ENCODE measurements around the gene FBXL14.

The FBXL14 gene, protein sequence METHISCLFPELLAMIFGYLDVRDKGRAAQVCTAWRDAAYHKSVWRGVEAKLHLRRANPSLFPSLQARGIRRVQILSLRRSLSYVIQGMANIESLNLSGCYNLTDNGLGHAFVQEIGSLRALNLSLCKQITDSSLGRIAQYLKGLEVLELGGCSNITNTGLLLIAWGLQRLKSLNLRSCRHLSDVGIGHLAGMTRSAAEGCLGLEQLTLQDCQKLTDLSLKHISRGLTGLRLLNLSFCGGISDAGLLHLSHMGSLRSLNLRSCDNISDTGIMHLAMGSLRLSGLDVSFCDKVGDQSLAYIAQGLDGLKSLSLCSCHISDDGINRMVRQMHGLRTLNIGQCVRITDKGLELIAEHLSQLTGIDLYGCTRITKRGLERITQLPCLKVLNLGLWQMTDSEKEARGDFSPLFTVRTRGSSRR

DNA sequence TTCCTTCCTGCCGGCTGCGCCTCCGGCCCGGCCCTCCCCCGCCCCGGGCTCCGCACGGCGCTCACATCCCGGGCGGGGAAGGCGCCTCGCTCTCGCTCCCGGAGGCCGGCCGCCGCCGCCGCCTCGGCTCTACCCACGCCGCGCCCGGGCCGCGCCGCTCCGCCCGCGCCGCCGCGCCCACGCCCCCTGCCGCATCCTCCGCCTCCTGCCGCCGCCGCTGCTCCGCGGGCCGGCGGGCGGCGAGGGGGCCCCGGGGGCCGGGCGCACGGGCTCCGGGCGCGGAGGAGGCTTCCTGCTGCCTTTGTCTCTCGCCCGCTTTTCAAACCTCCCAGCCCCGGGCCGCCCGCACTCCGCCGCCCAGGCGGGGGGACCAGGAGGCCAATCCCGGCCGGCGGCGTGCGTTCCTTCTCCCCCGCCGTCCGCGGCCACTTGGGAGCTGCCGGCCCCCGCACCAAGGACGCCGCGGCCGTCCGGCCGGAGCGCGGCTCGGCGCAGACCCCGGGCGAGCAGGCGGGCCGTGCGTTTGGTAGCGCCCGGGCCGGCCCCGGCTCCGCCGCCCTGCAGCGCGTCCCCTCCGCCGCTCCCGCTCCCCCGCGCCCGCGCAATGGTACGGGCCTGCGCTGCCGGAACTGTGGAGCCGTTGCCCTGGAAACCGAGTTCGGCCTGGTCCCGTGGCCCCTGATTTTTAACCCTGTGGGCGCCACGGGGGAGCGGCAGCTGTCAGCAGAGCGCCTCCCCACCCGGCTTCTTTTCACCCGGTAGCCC lies at the start of gene FBXL14:
Gene FBXL14 (minus strand): TSS at position 321 of the 765 bp plus-strand sequence. CDS start 515 bp downstream, outside the sequence.
- DNase-seq (ENCODE audit: low read depth in 1 of 2, low spot score in 1 of 2) = peak; percentile 80 to 82

DNA sequence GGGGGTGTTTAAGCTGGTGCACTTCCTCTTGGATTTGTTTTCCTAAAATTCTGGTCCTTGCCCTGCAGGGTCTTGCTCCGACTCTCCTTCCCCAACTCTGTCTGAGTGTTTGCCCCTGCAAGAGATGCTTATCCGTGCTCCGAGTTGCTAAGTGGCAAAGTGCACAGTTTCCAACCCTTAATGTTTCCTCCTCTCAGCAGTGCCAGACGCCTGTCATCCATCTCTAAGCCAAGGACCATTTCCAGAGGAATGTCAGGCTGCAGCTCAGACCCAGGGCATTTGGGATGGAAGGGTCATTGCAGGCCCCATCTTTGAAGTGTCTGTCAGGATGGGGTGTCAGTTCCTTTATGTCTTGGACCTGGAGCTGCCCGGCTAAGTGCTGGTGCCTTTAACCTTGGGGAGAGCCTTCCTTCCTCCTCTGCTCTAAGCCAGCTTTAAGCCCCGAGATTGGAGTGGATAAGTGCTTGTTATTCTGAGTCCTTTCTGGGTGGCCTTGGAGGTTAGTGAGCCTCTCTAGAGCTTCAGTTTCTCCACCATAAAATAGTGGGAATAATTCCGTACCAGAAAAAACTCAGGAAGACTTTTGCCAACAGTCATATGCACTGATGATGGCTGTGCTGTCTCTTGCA lies 49.6 kb upstream of the FBXL14 start:
- DNase-seq (ENCODE audit: low read depth in 1 of 2, low spot score in 1 of 2) = no peak

DNA sequence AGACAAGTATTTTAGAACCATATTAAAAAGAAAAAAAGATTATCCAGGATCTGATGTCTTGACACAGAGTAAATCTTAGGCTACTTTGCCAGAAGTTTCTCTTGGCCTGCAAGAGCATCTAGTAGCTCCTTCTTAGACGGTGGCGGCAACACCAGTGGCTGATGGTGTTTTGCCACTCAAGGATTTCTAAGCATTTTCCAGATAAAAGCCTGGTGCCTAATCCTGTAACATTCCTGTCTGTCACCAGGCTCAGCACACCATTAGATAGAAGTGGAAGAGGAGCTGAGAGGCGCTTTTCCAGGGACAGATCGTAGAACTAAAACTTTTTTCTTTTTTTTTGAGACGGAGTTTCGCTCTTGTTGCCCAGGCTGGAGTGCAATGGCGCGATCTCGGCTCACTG lies 48.7 kb upstream of the FBXL14 start:
- no peak for DNase-seq (ENCODE audit: low read depth in 1 of 2, low spot score in 1 of 2)

DNA sequence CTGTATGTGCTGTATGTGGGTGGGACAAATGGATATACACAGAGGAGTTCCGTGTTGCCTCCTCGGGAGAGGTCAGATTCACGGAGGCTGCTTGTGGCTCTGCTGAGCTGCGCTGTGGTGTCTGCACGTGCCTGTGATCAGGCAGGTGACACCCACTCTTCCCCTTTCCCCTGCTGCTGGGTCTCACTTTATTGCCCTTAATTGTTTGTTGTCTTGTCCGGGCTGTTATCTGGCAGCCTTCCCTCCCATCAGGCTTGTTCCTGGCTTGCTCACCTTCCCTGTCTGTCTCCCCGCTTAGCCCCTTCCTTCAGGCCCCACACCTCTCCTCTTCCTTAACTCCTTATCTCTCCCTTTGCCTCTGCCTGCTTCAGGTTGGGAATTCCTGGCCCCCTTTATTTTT lies 48.1 kb upstream of the FBXL14 start:
- no peak for DNase-seq (ENCODE audit: low read depth in 1 of 2, low spot score in 1 of 2)

DNA sequence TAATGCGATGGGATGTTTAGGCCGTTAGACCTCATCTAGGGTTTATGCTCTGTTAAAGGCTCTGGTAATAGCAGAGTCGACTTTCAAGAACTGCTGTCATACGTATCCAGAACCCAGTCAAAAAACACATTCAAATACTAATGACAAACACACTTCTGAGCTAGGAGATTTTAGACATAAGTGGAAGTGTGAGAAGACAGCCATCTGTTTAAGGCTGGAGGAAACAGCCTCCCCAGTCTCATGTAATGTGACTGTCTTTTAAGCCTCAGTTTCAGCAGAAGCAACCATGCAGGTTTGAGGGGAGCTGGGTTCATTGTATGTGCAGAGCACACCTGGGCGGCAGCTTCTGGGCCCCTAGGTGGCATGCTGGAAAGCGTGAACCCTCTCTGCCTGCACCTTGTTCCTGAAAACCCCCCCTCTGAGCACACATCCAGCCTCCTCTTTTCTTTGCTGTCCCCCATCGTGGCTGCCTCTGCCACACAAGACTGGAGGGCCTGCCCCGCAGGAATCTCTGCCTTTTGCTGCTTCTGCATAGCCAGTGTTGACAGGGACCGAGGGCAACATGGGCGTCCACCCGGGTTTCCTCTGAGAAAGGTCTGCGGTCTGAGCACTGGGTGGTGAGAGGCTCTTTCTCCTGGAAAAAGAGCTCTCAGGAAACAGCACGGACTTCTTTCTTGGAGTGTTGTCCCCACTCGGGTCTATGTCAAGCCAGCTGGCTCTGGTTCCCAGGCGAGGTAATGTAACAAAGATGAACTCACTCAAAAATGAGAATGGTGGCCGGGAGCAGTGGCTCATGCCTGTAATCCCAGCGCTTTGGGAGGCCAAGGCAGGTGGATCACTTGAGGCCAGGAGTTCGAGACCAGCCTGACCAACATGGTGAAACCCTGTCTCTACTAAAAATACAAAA lies 46.2 kb upstream of the FBXL14 start:
- DNase-seq (ENCODE audit: low read depth in 1 of 2, low spot score in 1 of 2) = no peak

DNA sequence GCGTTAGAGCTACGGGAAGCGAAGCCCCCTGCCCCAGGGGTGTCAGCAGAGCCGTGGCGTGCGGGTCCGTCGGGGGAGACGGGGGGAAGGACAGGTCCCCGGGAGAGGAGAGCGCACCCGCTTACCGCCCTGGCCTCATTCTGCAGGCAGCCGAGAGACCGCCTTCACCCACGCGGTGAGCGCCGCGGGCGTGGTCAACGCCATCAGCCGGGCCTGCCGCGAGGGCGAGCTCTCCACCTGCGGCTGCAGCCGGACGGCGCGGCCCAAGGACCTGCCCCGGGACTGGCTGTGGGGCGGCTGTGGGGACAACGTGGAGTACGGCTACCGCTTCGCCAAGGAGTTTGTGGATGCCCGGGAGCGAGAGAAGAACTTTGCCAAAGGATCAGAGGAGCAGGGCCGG lies 45.2 kb upstream of the FBXL14 start:
- no peak for DNase-seq (ENCODE audit: low read depth in 1 of 2, low spot score in 1 of 2)

DNA sequence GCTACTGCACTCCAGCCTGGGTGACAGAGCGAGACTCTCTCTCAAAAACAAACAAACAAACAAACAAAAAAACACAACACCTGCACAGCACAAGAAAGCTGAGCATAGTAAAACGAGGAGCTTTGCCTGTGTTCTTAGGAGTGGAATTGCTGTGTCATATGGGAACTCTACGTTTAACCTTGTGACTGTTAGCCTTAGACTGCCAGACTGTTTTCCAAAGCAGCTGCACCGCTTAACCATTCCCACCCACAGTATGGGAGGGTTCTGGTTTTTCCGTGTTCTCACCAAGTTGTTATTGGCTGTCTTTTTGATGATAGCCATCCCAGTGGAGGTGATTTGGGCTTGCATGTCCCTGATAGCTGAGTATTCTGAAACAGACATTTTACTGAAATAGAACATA lies 43.8 kb upstream of the FBXL14 start:
- DNase-seq (ENCODE audit: low read depth in 1 of 2, low spot score in 1 of 2) = no peak

DNA sequence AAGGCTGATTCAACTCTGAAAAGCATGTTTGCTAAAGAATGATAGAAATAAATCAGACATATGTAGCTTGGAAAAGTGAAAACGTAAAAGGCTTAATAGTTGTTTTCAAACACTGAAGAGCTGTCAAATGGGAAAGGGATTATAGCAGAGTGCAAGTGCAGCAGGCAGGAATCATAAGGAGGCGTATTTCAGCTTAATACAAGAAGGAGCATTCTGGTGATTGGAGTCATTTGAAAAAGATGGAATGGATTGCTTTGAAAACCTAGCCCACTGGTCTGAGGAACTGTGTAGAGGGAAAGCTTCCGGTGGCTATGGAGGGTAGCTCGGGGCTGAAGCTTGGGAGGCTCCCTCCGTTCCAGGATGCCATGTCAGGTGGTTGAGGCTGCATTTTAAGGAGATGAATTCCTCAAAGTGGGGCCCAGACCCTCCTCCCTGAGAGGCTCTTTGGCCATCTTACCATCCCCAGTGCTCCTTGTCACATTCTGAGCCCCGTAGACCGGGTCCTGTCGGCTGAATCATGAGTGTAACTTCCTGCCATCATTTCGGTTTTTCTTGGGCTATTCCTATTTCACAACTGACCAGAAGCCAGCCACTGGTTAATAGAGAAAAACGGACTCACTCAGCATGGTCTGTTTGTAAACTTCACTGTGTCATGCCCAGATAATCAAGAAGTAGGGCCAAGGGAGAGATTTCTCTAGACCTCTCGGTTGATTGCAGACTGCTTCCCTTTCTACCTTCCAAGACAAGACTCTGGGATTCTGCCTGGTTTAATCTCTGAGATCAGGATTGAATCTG lies 41.1 kb upstream of the FBXL14 start:
- no peak for DNase-seq (ENCODE audit: low read depth in 1 of 2, low spot score in 1 of 2)

DNA sequence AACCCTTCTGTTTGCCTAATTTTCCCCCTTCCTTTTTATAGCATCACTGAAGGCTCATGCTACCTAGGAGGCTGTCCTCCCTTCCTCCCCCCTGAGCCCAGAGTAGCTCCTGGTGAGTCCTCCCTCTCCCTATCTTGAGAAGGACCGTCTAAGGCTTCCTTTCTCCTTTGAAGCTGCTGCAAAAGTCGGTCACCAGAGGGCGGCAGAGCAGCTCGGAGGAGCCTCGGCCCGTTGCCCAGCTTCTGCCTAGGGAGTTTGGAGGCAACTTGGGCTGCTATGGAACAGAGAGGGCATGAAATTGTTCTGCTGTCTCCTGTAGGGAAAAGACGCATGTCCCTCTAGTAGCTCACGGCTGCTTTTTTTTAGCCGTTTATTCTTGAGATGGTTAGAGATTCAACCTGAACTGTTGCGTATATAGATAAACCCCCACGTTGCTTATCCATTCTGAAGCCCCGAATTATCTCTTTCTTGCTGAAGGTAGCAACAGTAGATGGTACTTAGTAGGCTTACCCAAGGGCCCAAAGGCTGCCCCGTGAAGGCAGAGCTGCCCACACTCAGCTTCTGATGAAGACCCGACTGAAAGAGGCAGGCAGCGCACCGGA lies 40.3 kb upstream of the FBXL14 start:
- DNase-seq (ENCODE audit: low read depth in 1 of 2, low spot score in 1 of 2) = peak; percentile 27 to 39

DNA sequence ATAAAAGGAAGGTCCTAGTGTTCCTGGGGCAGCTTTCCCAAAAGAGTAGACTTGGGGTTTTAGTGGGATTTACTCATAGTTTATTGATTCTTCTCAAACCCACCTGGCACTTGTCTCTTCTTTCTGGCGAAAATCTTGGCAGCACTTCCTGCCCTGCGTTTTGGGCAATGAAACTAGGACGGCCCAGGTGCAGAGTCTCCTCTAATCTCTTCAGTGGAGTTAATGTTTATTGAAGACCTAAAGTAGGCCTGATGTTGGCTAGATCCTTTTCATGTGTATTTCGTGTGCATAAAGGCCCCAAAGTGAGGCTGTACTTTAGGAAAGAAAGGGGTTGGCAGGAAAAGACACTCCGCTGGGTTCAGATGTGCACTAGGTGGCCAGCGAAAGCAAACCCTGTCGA lies 39.8 kb upstream of the FBXL14 start:
- DNase-seq (ENCODE audit: low read depth in 1 of 2, low spot score in 1 of 2) = no peak

DNA sequence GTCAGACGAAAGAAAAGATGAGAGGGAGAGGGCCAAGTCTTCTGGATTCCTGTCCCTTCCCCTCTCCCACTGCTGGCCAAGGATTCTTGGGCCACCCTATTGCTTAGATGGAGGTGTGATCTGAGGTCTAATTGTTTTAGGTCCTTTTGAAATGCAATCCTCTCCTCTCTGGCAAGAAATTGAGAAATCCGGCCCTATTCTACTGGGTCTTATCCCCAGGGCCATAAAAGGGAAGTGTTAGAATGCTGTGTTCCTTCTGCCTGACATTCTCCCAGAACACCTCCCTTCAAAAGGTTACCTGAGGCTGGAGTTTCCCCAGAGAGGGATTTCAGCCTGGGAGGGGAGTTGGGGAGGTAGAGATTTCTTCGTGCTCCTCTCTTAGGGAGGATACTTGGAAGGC lies 39.1 kb upstream of the FBXL14 start:
- DNase-seq (ENCODE audit: low read depth in 1 of 2, low spot score in 1 of 2) = no peak

DNA sequence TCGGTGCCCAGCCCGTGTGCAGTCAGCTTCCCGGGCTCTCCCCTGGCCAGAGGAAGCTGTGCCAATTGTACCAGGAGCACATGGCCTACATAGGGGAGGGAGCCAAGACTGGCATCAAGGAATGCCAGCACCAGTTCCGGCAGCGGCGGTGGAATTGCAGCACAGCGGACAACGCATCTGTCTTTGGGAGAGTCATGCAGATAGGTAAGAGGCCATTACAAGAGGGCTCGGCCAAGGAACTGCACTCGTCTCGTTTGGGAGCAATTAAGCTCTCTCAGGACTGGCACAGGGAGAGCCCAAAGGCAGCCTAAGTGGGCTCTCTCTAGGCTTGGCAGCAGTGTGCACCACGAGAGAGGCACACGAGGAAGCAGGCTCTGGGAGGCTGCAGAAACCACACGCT lies 38.3 kb upstream of the FBXL14 start:
- no peak for DNase-seq (ENCODE audit: low read depth in 1 of 2, low spot score in 1 of 2)

DNA sequence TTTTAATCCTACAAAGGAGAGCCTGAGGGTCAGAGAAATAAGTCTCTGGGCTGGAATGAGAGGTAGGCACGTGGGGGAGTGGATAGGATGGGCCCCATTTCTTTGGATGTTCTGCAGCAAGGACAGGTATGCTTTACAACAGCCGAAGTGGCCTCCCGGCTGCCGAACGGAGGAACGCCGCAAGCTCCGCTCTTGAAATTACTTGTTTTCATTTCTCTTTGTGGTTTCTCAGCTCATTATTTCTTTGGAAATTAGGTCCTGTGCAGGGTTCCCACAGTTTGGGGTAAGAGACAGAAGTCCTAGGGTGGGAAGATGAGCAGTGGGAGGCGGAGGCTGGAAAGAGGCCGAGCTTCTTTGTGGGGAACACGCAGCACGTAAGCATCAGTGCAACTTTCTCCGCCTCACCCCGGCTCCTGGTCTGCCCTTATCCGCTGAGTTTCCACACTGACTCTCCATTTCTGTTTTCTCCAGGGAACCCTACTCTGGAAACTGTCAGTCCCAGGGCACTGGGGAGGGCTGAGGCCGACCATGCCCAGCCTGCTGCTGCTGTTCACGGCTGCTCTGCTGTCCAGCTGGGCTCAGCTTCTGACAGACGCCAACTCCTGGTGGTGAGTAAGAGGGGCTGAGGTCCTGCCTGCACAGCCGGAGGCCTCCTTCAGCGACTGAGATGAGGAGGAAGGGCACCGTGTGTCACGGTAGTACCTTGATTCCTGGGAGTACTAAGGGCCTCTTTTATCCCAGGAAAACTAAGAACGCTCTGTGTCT lies 36.6 kb upstream of the FBXL14 start:
- no peak for DNase-seq (ENCODE audit: low read depth in 1 of 2, low spot score in 1 of 2)

DNA sequence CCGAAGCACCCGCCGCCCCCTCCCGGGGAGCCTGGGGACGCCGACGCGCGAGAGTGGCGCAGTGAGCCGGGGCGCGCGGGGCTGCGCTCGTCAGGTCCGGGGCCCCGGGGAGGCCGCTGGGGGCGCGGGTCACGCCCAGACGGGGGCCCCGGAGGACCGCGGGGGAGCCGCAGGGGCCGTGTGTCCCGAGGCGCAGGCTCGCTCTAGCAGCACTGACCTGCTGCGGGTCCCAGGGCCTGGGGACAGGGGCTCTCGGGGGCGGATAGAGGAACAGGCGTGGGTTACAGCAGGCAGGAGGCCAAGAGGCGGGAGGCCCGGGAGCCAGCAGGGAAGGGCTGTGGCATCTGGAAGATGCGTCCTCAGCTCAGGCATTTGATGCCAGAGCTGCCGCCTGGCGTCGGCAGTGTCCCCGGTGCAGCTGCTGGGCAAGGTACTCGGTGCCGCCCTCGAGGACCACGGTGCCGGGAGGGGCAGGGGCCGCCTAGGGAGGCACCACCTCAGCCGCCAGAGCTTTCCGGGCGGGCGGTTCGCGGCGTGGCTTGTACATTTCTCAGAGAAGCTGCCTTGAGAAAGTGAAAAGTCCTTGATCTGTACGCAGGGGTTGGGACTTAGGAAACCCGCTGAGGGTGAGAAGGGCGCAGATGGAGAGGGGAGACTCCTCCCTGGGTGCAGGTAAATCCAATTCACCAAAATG lies 35.9 kb upstream of the FBXL14 start:
- no peak for DNase-seq (ENCODE audit: low read depth in 1 of 2, low spot score in 1 of 2)

DNA sequence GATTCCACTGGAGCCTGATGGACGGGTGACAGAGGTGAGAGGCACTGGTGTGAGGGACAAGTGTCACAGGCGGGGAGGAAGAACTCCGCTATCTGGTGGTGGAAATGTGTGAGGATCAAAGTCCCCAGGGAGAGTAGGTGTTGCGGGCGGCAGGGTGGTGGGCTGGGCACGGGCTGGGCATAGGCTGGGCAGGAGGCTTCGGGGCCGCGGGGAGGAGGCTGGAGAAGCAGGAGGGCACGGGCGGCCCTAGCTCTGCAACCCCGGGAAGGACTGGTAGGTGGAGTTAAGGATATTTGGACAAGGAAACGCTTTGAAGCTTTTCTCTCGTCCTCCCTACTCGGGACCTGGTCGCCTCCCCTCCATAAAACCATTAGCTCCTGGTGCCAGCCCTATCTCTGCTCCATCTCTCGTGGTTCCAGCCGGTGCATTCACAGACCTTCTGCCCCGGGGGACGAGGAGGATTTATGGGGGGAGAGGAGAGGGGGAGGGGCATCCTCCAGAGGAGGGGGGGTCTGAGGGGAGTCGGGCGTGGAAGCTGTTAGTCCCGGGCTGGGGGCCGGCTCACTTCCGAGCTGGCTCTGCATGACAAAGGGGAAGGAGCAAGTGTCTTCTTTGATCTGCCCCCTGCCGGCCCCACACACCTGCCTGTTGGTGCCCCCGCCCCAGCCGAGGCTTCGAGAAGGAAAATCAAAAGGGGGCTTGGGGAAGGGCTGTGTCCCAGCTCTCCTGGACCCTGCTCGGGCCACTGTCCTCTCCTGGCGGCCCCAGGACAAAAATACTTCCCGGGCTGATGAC lies 35.2 kb upstream of the FBXL14 start:
- no peak for DNase-seq (ENCODE audit: low read depth in 1 of 2, low spot score in 1 of 2)

DNA sequence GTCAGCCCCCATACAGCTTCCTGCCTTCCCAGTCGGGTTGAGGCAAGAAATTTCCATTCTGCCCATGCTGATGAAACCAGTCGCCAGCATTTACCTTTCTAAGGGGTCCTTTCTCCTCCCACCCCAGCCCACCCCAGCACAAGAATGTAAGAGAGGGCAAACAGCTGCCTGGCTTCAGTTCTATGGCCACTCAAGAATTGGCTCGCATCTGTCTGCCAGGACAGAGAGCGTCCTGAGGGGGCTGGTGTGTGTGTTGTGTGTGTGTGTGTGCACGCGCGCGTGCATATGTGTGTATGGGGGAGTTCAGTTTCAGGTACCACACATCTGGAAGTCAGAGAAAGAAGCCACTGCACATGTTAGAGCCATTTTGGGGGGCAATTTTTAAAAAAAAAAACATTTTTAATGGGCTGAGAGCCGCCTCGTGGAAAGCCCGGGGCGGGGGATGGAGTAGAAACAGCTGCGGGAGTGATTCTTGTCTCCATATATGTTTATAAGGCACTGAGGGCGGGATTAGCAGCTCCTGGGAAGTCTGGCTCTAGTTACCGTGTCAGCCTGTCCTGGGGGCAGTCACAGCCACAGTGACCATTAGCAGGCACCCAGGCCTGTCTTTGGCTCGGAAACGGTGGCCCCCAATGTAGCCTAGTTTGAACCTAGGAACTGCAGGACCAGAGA lies 34.4 kb upstream of the FBXL14 start, which contains the start of gene WNT5B:
Gene WNT5B (plus strand): TSS at position 566 of the 672 bp plus-strand sequence. CDS start 2,124 bp downstream, outside the sequence.
- no peak for DNase-seq (ENCODE audit: low read depth in 1 of 2, low spot score in 1 of 2)

DNA sequence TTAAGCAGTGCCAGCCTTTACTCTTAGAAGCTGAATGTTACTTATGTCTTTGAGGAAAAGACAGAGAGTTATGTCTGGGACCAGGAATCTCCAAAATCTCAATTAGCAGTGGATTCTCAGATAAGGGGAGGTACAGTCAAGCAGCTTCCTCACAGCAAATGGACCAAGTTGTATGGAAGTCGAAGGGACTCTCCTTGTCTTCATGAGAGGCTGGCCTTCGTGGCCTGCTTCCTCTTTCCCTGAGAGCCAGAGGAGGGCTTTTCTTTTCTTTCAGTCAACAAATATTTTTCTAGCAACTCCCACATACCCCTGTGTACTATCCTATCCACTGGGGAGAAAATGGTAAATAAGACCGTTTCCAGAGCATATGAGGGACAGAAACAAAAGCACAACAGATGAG lies 28.0 kb upstream of the FBXL14 start:
- no peak for DNase-seq (ENCODE audit: low read depth in 1 of 2, low spot score in 1 of 2)
